Stimulated activated CD4-positive, alpha-beta T cell treated with anti-CD3 and anti-CD28 coated beads, Interleukin-2, amount 100 ng/mL, for 4 hours (primary cell): ENCODE measurements around the gene FIBP.
"Not testable (repeated sequence)": the region's sequence is repeated elsewhere in the genome, so short reads cannot be mapped to it uniquely, and the experiment has no call there.

Experiments used
- DNase-seq: peaks from one replicate; pipeline ENCODE4 v3.0.0-alpha.2; 2020; ENCODE audit warnings: low read depth

FIBP gene

GRCh38 chr11:65912845-65913244, 24.6 kb upstream of the FIBP start:
- no peak for DNase-seq

GRCh38 chr11:65911682-65912568, 23.7 kb upstream of the FIBP start:
- DNase-seq: no peak

- no peak for DNase-seq
These were observed 19.6 kb upstream of the FIBP start for GRCh38 chr11:65907878-65908277.

GRCh38 chr11:65906602-65907001, 18.3 kb upstream of the FIBP start:
- DNase-seq: no peak

GRCh38 chr11:65903715-65904114, 15.4 kb upstream of the FIBP start:
- no peak for DNase-seq

GRCh38 chr11:65903068-65903481, 14.8 kb upstream of the FIBP start:
- no peak for DNase-seq

GRCh38 chr11:65900899-65901180, 12.6 kb upstream of the FIBP start:
- no peak for DNase-seq

- DNase-seq: peak; percentile 94
These were observed 12.0 kb upstream of the FIBP start, which contains the start of gene FOSL1 for GRCh38 chr11:65900125-65900898. Gene FOSL1, minus strand, starts transcription at chr11:65900388. Its CDS starts 49 bp downstream, at chr11:65900339.

- peak; percentile 77 for DNase-seq
These were observed 11.3 kb upstream of the FIBP start for GRCh38 chr11:65899356-65900124.

- DNase-seq: no peak
These were observed 10.5 kb upstream of the FIBP start for GRCh38 chr11:65898656-65899355.

GRCh38 chr11:65897020-65897471, 8.8 kb upstream of the FIBP start:
- no peak for DNase-seq

- DNase-seq: no peak
These were observed 8.0 kb upstream of the FIBP start for GRCh38 chr11:65896034-65896999.

GRCh38 chr11:65895482-65895981, 7.3 kb upstream of the FIBP start:
- no peak for DNase-seq

GRCh38 chr11:65894034-65894591, 5.8 kb upstream of the FIBP start:
- no peak for DNase-seq

GRCh38 chr11:65892661-65893317, 4.5 kb upstream of the FIBP start:
- DNase-seq: no peak

- not testable (repeated sequence) for DNase-seq
These were observed 3.9 kb upstream of the FIBP start for GRCh38 chr11:65892137-65892540.

GRCh38 chr11:65891219-65892136, 3.2 kb upstream of the FIBP start:
- peak; percentile 51 for DNase-seq
